Measurements from ENCODE around the gene MARCO.

- no peak for TF ChIP-seq POLR2A (IDR thresholded peaks at IDR 0.05)
- no peak for TF ChIP-seq CTCF (IDR thresholded peaks at IDR 0.05)
Observed at GRCh38 chr2:118974103-118974993, 32.4 kb downstream of the MARCO start.

Data from lower leg skin (tissue), 3 donors.